Measurements from ENCODE around the gene PHOSPHO1.
"Not testable (repeated sequence)": the region's sequence is repeated elsewhere in the genome, so short reads cannot be mapped to it uniquely, and the experiment has no call there.

Gene PHOSPHO1, protein sequence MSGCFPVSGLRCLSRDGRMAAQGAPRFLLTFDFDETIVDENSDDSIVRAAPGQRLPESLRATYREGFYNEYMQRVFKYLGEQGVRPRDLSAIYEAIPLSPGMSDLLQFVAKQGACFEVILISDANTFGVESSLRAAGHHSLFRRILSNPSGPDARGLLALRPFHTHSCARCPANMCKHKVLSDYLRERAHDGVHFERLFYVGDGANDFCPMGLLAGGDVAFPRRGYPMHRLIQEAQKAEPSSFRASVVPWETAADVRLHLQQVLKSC

DNA sequence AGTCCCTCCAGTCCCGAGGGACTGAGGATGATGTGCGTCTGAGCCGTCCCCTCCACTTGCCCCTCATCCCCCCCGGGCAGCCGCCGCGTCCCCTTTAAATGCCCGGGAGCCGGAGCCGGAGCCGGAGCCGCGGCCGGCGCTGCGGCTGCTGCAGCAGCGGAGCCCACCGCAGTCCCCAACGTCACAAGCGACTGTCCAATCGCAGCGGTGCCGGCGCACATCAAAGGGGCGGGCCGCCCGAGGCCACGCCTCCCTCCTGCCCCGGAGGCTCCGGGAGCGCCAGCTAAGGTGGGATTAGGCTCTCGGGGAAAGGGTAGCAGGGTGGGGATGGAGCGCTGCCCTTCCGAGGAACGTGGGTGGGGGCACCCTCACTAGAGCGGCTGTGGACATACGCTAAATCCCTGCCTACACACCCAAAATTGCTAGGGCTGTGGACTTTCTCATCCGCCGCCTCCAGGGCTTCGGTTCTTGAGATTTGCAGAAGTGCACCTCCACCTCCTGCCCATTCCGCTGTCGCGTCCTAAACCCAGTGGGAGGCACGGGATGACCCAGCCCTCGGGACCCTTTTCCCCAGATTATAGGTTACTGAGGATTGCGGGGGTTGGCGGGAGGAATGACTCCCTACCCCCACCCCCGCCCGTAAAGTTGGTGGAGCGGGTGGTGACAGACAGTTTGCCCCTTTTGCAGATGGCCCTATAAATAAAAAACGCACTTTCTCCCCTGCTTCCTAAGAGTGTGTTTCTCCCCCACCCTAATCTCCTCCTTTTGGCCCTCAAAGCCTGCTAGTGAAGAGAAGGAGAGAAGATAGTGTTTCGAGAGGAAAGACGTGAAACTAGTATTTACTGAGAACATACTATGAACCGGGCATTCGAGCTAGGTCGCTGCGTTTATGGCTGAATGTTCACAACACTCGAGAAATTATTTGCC is at the start of gene PHOSPHO1:
PHOSPHO1 (minus strand) TSS at position 152 of the 927 bp plus-strand sequence. CDS start 4,096 bp downstream, outside the sequence.
- peak; percentile 72 for DNase-seq

DNA sequence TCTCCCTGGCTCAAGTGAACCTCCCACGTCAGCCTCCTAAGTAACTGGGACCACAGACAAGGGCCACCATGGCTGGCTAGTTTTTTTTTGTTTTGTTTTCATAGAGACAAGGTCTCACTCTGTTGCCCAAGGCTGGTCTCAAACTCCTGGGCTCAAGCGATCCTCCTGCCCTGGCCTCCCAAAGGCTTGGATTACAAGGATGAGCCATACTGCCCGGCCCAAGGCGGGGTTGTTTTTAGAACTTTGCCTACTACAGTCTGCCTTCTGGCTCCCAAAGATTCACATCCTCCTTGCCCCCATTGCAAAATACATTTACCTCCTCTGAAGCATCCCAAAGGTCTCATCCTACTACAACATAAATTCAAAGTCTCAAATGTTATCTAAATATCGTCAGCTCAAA is 49.5 kb upstream of the PHOSPHO1 start:
- DNase-seq: no peak

DNA sequence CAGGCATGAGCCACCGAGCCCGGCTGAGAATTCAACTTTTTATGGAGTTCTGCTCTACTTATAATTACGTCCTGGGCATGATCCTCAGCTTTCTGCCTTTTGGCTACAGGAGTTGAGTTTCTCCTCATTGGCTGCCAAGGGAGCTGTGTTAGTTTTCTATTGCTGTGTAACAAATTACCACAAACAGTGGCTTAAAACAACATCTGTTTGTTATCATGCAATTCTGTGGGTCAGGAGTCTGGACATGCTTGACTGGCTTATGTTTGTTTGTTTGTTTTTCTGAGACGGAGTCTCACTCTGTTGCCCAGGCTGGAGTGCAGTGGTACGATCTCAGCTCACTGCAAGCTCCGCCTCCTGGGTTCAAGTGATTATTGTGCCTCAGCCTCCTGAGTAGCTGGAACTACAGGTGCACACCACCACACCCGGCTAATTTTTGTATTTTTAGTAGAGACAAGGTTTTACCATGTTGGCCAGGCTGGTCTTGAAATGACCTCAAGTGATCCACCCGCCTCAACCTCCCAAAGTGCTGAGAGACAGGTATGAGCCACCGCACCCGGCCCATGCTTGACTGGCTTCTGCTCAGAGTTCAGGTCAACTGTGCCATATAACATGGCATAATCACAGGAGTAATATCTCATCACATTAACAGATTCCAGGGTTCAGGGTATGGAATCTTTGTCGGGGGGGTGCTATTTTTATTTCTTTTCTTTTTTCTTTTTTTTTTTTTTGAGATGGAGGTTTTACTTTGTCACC is 48.9 kb upstream of the PHOSPHO1 start:
- not testable (repeated sequence) for DNase-seq

DNA sequence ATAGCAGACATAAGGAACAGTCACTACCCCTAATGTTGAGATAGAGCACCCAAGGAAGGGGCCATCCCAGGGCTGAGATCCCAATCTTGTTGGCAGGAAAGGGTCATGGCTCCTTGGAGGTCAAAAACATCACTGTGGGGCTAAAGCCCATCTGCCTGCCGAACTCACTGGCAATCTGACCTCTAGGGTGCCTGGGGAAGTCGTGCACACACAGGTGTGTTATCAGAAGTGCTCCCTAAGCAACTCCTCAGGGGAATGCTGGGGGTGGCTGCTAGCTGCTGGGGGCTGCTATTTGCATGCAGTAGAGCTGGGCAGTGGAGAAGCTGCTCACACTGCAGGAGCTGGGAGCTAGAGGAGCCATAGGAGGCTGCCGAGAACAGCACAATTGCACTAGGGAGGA is 47.5 kb upstream of the PHOSPHO1 start:
- DNase-seq: no peak

DNA sequence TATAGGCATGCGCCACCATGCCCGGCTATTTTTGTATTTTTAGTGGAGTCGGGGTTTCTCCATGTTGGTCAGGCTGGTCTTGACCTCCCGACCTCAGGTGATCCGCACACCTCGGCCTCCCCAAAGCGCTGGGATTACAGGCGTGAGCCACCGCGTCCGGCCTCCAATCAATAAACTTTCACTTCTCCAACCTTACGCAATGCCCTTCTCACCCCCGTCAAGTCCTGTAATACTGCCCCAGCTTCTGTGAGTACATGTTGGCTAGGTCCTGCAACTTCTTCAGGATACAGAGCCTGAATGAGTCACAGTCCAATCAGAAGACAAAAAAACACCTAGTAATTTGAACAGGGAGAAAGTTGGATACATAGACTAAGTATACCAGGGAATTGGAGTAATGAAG is 47.1 kb upstream of the PHOSPHO1 start:
- DNase-seq: no peak

DNA sequence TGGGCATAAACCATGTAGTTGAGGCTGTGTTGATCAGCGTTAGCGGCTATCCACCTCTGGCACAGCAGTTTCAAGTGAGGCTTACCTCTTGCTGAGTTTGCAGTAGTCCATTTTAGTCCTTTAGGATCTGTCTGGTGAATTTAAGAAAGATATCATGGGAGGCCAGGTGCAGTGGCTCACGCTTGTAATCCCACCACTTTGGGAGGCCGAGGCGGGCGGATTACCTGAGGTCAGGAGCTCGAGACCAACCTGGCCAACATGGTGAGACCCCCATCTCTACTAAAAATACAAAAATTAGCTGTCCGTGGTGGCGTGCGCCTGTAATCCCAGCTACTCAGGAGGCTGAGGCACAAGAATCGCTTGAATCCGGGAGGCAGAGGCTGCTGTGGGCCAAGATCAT is 45.4 kb upstream of the PHOSPHO1 start:
- DNase-seq: not testable (repeated sequence)

DNA sequence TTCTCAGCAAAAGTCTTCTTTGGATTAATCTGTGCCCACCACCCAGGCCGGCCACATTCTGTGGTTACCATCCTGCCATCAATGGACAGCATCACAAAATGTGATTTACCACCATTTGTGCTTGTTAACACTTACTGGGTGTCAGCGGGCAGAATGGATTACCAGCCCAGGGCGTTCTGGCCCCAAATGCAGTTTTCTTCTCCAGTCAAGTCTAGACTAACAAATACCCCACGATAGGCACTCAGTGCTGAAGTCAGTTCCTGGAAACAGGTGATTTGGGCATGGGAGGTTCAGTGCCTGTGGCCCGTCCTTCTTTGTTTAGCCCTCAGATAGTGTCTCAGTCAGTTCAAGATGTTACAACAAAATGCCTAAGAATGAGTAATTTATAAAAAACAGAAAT is 38.8 kb upstream of the PHOSPHO1 start:
- DNase-seq: no peak

DNA sequence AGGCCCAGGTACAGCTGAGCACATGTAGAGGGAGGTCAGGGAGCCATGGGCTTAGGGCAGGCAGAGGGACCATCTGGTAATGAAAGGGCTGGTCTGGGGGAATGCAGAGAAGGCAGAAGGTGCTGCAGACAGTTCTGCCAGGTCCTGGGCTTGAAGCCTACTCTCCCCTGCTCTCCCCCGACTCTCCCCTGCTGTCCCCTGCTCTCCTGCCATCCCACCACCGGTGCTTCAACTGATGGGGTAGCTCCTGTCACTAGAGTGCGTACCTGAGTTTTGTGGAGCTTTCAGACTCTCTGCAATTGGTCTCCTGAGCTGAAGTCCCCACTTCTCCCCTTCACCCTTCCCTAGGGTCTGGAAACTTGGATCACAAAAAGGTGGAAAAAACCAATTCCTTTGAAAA is 37.3 kb upstream of the PHOSPHO1 start:
- no peak for DNase-seq

DNA sequence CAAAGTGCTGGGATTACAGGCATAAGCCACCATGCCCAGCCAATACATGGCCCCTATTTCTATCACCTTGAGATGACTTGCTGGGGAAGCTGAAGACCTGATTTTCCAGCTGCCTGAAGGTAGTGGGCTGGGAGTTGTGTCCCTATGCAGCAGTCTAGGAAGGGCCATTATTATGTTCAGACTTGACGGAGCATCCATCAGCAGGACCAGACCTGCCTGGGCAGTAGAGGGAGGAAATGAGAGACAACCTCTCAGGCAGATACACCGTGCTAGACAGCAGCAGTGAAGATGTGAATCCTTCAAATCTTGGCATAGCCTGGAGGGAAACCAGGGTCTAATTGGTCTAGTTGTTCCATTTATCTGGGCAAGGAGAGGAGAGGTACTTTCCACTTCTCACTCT is 35.6 kb upstream of the PHOSPHO1 start:
- DNase-seq: no peak

DNA sequence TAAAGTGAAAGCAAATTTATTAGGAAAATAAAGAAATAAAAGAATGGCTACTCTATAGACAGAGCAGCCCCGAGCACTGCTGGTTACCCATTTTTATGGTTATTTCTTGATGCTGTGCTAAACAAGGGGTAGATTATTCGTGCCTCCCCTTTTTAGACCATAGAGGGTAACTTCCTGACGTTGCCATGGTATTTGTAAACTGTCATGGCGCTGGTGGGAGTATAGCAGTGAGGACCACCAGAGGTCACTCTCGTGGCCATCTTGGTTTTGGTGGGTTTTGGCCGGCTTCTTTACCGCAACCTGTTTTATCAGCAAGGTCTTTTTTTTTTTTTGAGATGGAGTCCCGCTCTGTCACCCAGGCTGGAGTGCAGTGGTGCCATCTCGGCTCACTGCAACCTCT is 31.0 kb upstream of the PHOSPHO1 start:
- DNase-seq: not testable (repeated sequence)

DNA sequence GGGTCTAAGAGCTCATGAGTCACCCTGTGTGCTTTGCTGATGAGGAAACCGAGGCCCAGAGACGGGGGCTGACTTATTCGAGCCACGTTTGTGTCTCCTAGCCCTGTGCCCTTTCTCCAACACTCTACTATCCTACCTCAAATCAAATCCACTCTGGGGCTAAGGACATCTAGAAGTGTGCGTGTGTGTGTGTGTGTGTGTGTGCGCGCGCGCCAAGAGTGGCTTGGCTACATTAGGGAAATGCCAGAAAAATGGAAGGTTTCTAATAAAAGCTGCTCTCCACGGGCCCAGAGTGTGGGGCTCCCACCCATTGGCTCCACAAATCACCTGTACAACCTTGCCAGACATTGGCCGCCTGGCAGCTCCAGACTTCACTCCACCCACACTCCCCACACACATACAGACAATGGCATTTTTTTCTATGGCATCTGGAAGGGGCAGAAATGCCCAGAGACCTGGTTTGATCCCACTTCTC is 30.3 kb upstream of the PHOSPHO1 start:
- DNase-seq: no peak

DNA sequence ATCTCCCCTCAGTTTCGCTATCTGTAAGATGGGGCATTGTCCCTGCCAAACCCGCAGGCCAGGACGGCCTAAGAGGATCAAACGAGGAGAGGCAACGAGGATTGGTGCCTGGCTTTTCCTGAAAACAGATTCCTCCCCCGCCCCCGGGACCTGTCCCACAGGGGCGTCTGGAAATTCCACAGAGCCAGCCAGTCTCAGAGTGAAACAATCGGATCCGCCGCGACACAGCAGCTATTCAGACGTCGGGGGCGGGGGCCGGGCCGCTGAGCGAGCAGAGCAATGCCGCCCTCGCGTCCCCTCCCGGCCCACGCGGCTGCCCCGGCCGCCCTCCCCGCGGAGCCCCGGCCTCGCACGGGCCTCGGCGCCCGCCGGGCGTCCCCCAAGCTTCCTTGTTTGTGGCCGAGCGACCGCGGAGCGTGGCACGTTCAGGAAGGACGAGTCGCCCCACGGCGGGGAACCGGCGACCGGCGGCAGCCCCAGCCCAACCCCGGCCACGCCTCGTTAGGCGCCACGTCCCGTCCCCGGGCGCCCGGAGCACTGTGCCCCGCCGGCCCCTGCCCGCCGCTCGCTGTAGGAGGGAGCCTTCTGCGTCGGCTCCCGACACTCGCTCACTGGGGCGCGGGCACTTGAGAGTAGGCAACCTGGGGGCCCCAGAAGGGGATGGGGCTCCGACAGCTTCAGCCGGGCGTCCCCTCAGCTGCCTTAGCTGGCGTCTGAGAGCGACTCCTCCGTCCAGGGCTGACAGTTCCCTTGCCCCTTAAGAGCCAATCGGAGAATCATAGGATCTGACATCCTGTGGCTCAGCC is 29.6 kb upstream of the PHOSPHO1 start:
- peak; percentile 33 for DNase-seq

DNA sequence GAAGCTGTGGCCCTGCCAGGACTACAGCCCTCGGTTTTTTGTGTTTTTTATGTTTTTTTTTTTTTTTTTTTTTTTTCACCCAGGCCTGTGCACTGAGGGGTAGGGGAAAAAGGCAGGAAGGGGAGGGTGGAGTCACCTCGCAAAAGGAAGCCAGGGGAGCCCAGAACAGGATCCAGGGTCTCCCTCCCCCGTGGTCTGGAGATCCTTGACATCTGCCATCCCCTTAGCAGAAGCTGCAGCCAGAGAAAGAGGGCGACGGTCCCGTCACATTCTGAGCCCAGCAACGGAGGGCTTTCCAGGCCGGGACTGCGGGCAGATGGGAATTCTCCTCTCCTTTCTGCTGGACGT is 29.1 kb upstream of the PHOSPHO1 start:
- DNase-seq: no peak

DNA sequence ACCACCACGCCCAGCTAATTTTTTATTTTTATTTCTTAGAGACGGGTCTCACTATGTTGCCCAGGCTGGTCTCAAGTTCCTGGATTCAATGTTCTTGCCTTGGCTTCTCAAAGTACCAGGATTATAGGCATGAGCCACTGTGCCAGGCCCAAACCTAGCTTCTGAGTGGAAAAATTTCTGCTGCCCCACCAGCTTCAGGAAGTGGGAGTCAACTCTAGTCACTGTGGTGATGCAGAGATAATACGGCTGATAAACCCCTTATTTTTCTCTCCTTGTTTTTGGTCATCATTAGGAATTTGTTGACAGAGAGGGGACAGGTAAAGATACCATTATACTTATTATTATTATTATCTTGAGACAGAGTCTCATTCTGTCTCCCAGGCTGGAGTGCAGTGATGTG is 27.8 kb upstream of the PHOSPHO1 start:
- no peak for DNase-seq

DNA sequence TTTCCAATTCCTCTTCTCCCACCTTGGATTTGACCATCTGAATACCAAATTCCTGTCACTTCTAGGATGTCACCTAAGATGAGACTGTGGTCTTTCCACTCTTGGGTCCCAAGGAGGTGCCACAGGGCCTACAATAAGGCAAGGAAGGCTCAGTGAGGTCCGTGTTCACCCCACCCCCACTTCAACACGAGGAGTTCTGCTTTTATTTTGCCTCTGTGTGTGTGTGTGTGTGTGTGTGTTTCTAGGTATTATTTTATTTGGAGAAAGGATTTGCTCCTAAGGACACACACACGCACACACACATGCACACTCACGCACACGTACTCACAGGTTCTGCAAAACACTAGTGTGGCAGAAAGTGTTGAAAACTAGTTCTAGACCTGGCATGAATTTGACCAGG is 24.5 kb upstream of the PHOSPHO1 start:
- no peak for DNase-seq

DNA sequence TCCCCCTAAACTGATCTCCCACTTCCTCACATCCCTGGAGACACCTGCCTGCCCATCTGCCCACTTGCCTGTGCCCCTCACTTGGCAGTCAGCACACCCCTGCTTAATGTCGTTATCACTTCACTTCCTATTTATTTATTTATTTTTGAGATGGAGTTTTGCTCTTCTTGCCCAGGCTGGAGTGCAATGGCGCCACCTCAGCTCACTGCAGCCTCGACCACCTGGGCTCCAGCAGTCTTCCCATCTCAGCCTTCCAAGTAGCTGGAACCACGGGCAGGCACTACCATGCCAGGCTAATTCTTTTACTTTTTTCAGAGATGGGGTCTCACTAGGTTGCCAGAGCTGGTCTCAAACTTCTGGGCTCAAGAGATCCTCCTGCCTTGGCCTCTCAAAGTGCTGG is 23.5 kb upstream of the PHOSPHO1 start:
- DNase-seq: no peak

DNA sequence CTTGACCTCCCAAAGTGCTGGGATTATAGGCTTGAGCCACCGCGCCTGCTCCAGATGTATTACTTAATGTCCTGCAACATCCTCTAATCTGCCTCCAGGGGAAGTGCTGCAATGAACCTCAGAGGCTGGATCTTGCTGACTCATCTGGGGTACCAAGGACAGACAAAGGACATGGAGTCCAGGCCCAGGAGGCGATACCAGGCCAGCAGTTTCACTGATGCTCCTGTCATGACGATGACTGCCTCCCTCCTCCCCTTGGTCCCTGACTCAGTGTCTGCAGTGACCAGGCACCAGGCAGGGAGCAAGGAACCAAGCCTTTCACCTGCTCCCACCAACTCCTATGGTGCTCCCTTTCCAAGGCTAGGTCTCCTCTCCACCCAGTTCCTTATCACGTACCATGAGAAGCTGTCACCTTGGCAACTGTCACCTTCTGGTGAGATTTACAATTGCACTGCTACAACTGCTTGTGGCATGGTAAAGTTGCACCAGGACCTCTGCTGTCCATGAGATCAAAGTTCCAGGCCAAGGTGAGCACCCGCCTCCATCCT is 21.6 kb upstream of the PHOSPHO1 start:
- DNase-seq: no peak

DNA sequence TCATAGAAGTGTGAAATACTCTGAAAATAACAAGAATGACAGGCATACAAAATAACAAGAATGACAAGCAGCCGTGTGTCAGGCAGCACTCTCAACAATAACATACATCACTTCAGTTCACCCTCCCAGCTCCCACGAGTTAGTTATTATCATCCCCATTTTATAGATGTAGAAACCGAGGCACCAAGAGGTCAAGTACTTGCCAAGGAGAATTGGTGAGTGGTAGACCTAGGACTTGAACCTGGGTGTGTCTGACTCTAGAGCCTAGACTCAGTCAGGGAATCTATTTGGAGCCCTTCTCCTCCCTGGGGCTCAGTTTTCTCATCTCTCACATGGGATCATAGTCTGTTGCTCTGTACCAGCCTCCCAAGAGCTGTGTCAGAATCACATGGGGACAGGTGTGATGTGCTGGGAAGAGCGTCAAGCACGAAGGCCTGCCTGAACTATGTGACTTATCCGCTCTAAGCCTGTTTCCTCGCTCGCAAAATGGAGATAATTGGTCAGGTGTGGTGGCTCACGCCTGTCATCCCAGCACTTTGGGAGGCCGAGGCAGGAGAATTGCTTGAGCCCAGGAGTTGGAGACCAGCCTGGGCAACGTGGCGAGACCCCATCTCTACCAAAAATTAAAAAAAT is 19.4 kb upstream of the PHOSPHO1 start:
- DNase-seq: no peak

DNA sequence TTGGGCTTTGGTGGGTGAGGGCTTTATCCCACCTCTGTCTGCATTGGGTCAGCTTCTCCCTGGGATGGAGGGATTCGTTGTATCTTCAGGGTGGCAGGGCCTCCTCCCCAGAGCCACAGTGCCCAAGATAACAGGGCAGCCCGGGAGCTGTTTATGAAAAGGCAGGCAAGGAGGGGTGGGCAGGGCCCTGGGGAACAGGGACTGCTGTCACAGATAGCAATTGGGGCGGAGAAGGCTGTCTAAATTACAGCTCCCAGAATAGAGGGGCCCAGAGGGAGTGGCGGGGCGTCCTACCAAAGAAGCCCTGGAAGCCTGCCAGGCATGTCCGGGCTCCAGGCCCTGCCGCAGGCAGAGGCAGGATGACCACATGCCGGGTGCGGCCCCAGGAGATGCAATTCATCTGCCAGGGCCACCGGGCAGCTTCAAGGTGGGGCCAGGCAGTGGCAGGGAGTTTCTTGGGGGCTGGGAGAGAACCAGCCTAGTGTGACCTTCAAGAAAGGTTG is 18.8 kb upstream of the PHOSPHO1 start:
- no peak for DNase-seq

DNA sequence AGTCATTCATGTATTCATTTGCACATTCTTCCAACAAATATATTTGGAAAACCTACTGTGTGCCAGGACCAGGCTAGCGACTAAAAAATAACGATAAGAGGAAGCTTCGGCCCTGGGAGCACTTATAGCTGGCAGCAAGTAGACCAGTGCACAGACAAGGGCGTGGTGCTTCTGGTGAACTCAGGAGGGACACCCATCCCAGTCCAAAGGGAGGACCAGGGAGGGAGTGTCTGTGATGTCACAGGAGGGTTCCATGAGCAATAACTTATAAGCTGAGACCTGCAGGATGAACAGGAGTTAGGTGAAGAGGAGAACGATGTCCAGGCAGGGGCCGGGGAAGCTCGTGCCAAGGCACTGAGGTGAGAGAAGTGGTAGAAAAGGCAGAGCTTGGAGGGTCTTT is 17.4 kb upstream of the PHOSPHO1 start:
- DNase-seq: no peak

DNA sequence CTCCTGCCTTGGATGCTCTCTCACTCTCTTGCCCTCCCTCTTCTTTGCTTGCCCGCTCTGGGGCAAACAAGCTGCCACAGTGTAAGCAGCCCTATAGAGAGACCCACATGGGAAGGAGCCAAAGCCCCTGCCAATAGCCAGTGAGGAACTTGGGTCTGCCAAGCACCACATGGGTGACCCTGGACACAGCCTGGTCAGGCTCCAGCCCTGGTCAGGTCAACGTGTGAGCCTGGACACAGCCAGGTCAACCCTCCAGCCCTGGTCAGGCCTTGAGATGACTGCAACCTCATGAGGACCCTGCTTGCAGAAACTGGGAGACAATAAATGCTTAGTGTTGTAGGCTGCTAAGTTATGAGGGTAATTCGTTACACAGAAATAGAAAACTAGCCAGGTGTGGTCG is 14.3 kb upstream of the PHOSPHO1 start:
- DNase-seq: no peak

DNA sequence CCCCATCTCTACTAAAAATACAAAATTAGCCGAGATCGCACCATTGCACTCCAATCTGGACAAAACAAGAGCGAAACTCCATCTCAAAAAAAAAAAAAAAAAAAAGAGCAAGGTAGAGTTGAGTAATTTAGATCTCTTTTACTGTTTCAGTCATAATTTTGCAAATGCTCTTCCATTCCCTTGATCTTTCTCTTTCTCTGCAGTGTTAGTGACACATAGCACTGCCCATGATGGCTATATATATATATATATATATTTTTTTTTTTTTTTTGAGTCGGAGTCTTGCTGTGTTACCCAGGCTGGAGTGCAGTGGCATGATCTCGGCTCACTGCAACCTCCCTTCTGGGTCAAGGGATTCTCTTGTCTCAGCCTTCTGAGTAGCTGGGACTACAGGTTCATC is 12.2 kb upstream of the PHOSPHO1 start:
- no peak for DNase-seq
